ENCODE measurements around the gene GAL. TPM values are rescaled to one million over a fixed set of nuclear protein-coding genes. Genes with fewer than 3 reads are reported as not detected.

GAL gene
- total RNA-seq, 4 donors from 2014 or later: not detected

DNA sequence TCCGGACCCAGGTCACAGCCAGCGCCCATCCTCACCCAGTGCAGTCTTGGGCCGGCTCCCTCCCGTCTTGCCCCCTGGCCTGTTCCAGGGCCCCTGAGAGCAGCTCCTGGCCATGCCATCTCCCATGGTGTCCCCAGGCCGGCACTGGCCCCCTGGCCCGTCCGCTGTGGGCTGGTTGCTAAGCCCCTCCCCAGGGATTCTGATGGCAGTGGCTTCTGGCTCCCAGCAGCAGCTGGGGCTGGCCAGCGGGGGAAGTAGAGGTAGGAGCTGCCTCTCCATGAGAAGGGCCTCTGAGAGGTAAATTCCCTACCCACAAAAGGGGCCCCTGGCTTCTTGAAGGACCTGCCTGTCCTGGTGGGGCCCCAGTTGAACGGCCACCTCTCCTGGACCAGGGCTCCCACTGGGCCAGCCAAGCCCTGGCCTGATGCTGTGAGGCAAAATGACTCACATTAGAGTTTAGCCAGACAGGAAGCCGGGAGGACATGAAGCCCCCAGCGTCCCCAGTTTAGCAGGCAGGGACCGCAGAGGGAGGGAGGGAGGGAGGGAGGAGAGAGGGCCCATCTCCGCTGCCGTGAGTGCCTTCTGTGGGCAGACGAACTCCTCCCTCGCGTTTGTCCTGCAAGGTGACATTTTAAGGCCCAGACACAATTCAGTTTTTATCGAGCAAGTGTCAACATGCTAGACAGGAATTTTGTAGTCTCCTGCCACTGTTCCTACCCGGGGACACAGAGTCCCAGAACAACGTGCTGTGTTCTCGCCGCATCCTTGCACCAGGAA lies 32.9 kb upstream of the GAL start:
- peaks cover 9 to 46% (median 37%) of the 10 kb centered on the region in 3 donors for H3K27me3 ChIP-seq
- H3K27ac ChIP-seq: no peak overlapping the region
- peaks cover 0 to 9% (median 5%) of the 10 kb centered on the region in 3 donors for H3K9me3 ChIP-seq
- ATAC-seq (no peak), DNase-seq (no peak)
- H3K36me3 ChIP-seq: no peaks in the 10 kb centered on the region
- H3K4me3 ChIP-seq: no peak overlapping the region
- H3K4me1 ChIP-seq: no peaks in the 10 kb centered on the region
- TF ChIP-seq, protein P1, sequence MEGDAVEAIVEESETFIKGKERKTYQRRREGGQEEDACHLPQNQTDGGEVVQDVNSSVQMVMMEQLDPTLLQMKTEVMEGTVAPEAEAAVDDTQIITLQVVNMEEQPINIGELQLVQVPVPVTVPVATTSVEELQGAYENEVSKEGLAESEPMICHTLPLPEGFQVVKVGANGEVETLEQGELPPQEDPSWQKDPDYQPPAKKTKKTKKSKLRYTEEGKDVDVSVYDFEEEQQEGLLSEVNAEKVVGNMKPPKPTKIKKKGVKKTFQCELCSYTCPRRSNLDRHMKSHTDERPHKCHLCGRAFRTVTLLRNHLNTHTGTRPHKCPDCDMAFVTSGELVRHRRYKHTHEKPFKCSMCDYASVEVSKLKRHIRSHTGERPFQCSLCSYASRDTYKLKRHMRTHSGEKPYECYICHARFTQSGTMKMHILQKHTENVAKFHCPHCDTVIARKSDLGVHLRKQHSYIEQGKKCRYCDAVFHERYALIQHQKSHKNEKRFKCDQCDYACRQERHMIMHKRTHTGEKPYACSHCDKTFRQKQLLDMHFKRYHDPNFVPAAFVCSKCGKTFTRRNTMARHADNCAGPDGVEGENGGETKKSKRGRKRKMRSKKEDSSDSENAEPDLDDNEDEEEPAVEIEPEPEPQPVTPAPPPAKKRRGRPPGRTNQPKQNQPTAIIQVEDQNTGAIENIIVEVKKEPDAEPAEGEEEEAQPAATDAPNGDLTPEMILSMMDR (IDR thresholded peaks at IDR 0.05 in 4 of 5, conservative IDR thresholded peaks at IDR 0.05 in 1 of 5): no peak
- no peak for TF ChIP-seq POLR2A (IDR thresholded peaks at IDR 0.05)
- in situ Hi-C loops (cut with MboI; ENCODE audit: low sequenced_read_pairs in 4 of 4) (no loop called here), intact Hi-C loops (cut with DNase I; ENCODE audit: low total_unique reads) (no loop called here)

- Histone ChIP-seq H3K27ac (no peak overlapping the region), H3K9me3 (peaks cover 0 to 2% (median 2%) of the 10 kb centered on the region in 3 donors), H3K36me3 (no peaks in the 10 kb centered on the region), H3K4me1 (no peaks in the 10 kb centered on the region), H3K4me3 (no peak overlapping the region), H3K27me3 (peaks cover 9 to 39% (median 37%) of the 10 kb centered on the region in 3 donors)
- DNase-seq (no peak), ATAC-seq (no peak)
- intact Hi-C loops (cut with DNase I; ENCODE audit: low total_unique reads): no loop called here
- no peak for TF ChIP-seq POLR2A (IDR thresholded peaks at IDR 0.05)
- TF ChIP-seq, protein P1 (IDR thresholded peaks at IDR 0.05 in 4 of 5, conservative IDR thresholded peaks at IDR 0.05 in 1 of 5): no peak
- in situ Hi-C loops (cut with MboI; ENCODE audit: low sequenced_read_pairs in 4 of 4): no loop called here
Measured at GRCh38 chr11:68651985-68652682, 32.2 kb upstream of the GAL start.

DNA sequence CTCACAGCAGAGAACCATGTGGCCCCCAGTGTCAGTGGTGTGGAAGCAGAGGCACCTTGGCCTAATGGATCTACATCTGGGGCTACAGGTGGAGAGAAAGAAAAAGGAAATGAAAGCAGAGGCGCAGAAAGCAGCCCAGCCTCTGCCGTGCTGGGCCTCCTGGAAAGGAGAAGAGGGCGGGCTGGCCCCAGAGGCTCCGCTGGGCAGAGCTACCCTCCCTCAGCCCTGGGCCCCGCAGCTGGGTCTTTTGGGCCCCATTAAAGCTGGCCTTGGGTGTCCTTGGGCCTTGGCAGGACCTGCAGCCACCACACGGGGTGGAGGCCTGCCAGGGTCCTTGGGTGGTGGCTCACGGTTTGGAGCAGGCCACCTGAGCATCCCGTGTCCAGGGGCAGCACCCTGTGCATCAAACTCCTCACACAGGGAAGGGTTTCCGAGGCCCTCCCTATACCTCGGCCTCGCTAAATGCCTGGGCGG lies 31.6 kb upstream of the GAL start:
- TF ChIP-seq, protein P1 (IDR thresholded peaks at IDR 0.05 in 4 of 5, conservative IDR thresholded peaks at IDR 0.05 in 1 of 5): no peak
- TF ChIP-seq POLR2A (IDR thresholded peaks at IDR 0.05): no peak

DNA sequence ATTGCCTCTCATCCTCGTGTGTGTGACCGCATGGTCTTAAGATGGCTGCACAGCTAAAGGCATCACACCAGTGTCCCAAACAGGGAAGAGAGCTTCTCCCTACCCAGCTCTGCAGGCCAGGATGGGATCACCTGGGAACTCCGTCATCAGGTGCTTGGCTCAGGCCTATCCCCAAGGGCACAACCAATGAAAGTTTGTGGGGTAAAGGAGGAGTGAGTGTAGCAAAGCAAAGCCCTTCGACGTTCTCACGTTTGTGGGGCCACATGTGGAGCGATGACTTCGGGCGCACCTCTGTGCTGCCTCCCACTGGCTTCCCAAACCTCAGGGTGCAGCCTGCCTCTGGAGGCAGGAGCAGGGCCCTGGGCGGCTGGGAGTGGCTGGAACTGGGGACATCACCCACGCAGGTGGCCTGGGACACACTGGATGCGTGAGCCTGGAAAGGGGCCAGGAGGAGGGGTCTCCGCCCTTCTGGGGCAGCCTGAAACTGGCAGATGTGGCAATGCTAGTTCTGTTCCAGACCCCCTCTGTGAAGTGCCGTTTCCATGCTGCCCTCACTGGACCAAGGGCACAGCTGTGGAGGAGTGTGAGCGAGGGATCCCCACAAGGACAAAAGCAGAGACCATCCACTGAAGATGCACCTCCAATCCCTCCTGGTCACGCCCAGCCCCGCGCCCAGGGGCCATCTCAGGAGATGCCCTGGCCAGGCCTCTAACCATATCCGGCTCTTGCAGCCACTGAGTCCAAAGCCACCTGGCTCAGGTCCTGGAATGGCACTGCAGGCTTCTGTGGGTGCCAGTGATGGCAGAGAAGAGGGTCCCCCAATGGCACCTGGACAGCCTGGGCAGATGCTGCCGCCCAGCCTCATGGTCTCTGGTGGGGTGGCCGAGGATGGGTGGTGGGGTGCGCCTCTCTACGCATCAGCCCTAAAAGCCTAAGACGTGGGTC lies 30.6 kb upstream of the GAL start:
- in situ Hi-C loops (cut with MboI; ENCODE audit: low sequenced_read_pairs in 4 of 4): no loop called here
- H3K27me3 ChIP-seq: peaks cover 8 to 35% (median 34%) of the 10 kb centered on the region in 3 donors
- no peak for ATAC-seq
- intact Hi-C loops (cut with DNase I; ENCODE audit: low total_unique reads): no loop called here
- H3K27ac ChIP-seq: no peak overlapping the region
- TF ChIP-seq, protein P1 (IDR thresholded peaks at IDR 0.05 in 4 of 5, conservative IDR thresholded peaks at IDR 0.05 in 1 of 5): no peak
- no peak for TF ChIP-seq POLR2A (IDR thresholded peaks at IDR 0.05)
- DNase-seq: no peak
- no peaks in the 10 kb centered on the region for H3K4me1 ChIP-seq
- no peak overlapping the region for H3K4me3 ChIP-seq
- H3K9me3 ChIP-seq: no peaks in the 10 kb centered on the region
- H3K36me3 ChIP-seq: no peaks in the 10 kb centered on the region

More for the DNA sequence above, 31.6 kb upstream of the GAL start:
- Histone ChIP-seq H3K36me3 (no peaks in the 10 kb centered on the region), H3K4me3 (no peak overlapping the region), H3K27me3 (peaks cover 9 to 37% (median 34%) of the 10 kb centered on the region in 3 donors), H3K4me1 (no peaks in the 10 kb centered on the region), H3K27ac (no peak overlapping the region), H3K9me3 (no peaks in the 10 kb centered on the region)
- no peak for DNase-seq
- intact Hi-C loops (cut with DNase I; ENCODE audit: low total_unique reads) (no loop called here), in situ Hi-C loops (cut with MboI; ENCODE audit: low sequenced_read_pairs in 4 of 4) (no loop called here)
- ATAC-seq: no peak
